GM12891 (cell line): ENCODE data around the gene ARFGAP2. TPM values are rescaled to one million over a fixed set of nuclear protein-coding genes. Genes with fewer than 3 reads are reported as not detected.
A peak's percentile ranks its signal among the peaks of the same experiment; 100 is the strongest.
"Not testable (repeated sequence)": the region's sequence is repeated elsewhere in the genome, so short reads cannot be mapped to it uniquely, and the experiment has no call there.

Source experiments
- DNase-seq: peaks from one replicate; pipeline ENCODE4 v3.0.0; 2011; ENCODE audit warnings: low spot score; ENCODE audit not compliant: insufficient read length
- FAIRE-seq: peaks from 2 replicates; lab custom pipeline; 2011; peaks lifted over from hg19 to GRCh38; lab: Jason Lieb, UNC
- PAX5 ChIP-seq: IDR thresholded peaks from 2 replicates; pipeline ENCODE4 v1.6.1; 2011; ENCODE audit warnings: low read length, moderate library complexity, mild to moderate bottlenecking; ENCODE audit not compliant: insufficient read depth, severe bottlenecking
- POLR2A ChIP-seq: IDR thresholded peaks from 2 replicates; pipeline ENCODE4 v1.6.1; 2011; ENCODE audit warnings: low read depth, low read length, control low read depth
- POLR2AphosphoS5 ChIP-seq: IDR thresholded peaks from 2 replicates; pipeline ENCODE4 v1.6.1; 2011; ENCODE audit warnings: low read depth, low read length, control low read depth
- POU2F2 ChIP-seq: IDR thresholded peaks from 2 replicates; pipeline ENCODE4 v1.6.1; 2011; ENCODE audit warnings: low read depth, mild to moderate bottlenecking, control low read depth, low read length, moderate library complexity
- SPI1 ChIP-seq: IDR thresholded peaks from 2 replicates; pipeline ENCODE4 v1.6.1; 2011; ENCODE audit warnings: low read depth, low read length, control low read depth
- TAF1 ChIP-seq: IDR thresholded peaks from 2 replicates; pipeline ENCODE4 v1.6.1; 2011; ENCODE audit warnings: low read depth, low read length, control low read depth
- polyA plus RNA-seq: library from polyadenylated mRNA; unstranded; fragments of >200 nt; gene quantifications from one replicate; pipeline ENCODE4 v1.2.1, GENCODE V29; 2012; ENCODE audit warnings: low read depth, missing spikeins, inconsistent platforms; ENCODE audit not compliant: missing spikeins

Gene ARFGAP2
- polyA plus RNA-seq: 48.9 TPM

DNA sequence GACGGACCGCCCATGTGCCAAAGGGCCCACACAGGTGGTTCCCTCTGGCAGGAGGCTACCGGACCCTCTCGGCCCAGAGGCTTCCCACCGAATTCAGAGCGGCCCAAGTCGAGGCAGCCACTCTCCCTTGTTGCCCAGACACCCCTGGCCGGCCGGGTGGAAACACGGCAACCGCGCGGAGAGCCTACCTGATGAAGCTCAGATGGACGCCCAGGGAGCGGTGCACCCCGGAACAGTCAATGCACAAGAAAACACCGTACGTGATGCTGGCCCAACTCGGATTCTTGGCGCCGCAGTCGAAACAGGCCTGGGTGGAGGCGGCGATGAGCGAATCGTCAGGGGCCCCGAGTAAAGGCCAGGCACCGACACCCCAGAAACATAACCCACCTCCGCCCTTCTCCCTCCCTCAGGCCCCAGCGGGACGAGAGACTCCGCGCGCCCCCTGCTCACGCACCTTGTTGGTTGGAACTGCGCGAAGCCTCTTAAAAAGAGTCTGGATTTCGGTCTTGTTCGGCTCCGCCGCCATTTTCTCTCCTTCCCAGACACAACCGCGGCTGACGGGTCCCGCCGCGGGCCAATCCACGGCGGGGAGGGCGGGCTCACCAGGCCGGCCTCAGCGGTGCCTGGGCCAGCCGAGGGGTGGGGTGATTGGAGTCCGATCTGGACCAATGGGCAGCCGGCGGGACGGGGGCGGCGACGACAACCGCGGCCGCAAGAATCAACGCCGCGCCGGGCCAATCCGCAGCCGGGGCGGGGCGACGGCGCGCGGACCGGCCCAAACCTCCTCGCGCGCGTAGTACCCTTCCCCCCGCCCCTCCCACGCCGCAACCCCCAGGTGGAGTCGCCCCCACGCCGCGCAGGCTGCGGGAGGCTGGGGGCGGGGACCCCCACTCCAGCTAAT, at the start of gene ARFGAP2:
Gene ARFGAP2, minus strand, starts transcription at position 552 of the 901 bp plus-strand sequence. Its CDS starts 26 bp downstream, at position 526.
- DNase-seq (peak; percentile 100), FAIRE-seq (peak; percentile 100)
- TF ChIP-seq TAF1: peak; percentile 90
- TF ChIP-seq POLR2A: peak; percentile 66; the same call in 1 of the 2 replicates
- no peak; the same call in 1 of the 2 replicates for TF ChIP-seq POLR2AphosphoS5
- TF ChIP-seq SPI1: no peak
- no peak for TF ChIP-seq PAX5
- TF ChIP-seq POU2F2: no peak

DNA sequence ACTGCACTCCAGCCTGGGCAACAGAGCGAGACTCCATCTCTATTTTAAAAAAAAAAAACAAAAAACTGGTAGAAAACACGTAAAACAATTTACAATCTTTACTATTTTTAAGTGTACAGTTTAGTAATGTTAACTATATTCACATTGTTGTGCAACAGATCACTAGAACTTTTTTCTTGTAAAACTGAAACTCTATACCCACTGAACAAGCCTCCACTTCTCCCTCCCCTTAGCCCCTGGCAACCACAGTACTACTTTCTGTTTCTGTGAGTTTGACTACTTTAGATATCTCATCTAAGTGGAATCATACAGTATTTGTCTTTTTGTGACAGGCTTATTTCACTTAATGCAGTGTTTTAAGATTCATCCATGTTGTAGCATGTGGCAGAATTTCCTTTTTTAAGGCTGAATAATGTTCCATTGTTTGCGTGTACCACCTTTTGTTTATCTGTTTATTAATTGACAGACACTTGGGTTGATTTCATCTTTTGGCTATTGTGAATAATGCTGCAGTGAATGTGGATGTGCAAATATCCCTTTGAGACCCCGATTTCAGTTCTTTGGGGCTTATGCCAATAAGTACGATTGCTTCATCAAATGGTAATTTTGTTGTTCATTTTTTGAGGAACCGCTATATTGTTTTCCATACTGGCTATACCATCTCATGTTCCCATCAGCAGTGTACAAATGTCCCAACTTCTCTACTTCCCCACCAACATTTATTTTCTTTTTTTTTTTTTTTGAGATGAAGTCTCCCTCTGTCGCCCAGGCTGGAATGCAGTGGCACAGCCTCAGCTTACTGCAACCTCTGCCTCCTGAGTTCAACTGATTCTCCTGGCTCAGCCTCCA, 49.1 kb upstream of the ARFGAP2 start:
- DNase-seq: no peak
- FAIRE-seq: peak; percentile 84
- TF ChIP-seq POU2F2 (no peak), SPI1 (peak; percentile 32; the same call in 1 of the 2 replicates), PAX5 (no peak), POLR2AphosphoS5 (no peak), POLR2A (no peak), TAF1 (no peak)

DNA sequence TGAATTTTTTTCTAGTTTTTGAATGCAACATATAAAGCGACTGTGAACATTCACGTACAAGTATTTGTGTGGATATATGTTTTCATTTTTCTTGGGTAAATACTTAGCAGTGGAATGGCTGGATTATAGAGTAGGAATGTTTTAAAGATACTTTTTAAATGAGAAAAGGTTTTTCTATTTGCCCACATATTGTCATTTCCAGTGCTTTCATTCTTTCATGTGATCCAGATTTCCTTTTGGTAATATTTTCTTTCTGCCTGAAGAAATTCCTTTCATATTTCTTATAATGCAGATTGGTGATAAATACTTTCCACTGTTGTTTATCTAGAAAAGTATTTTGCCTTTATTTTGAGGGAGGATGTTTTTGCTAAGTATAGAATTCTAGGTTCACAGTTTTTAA, 46.0 kb upstream of the ARFGAP2 start:
- TF ChIP-seq PAX5: no peak
- no peak for TF ChIP-seq POU2F2
- no peak for TF ChIP-seq TAF1
- TF ChIP-seq POLR2A: no peak
- no peak for TF ChIP-seq SPI1
- TF ChIP-seq POLR2AphosphoS5: no peak
- FAIRE-seq (no peak), DNase-seq (no peak)

DNA sequence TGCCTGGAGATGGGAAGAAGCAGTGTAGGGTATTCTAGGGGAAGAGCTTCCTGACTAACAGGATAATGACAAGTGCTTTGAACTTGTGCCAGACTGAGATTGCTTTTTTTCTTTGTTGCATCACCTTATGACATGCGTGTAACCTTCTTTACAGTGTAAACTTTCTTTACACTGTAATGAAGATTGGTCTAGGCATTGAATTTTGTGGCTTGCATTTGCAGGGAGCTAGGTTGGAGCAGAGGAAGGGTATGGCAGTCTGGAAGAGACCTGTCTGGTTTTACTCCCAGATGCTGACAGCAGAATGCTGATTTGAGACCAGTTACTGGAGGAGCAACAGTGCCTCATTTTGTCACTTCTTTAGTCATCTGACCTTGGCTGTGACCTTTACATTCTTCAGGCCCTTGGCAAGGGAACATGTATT, 43.7 kb upstream of the ARFGAP2 start:
- DNase-seq (no peak), FAIRE-seq (no peak)
- TF ChIP-seq POLR2AphosphoS5: no peak
- TF ChIP-seq TAF1: no peak
- TF ChIP-seq POU2F2: no peak
- no peak for TF ChIP-seq PAX5
- TF ChIP-seq POLR2A: no peak
- TF ChIP-seq SPI1: no peak

DNA sequence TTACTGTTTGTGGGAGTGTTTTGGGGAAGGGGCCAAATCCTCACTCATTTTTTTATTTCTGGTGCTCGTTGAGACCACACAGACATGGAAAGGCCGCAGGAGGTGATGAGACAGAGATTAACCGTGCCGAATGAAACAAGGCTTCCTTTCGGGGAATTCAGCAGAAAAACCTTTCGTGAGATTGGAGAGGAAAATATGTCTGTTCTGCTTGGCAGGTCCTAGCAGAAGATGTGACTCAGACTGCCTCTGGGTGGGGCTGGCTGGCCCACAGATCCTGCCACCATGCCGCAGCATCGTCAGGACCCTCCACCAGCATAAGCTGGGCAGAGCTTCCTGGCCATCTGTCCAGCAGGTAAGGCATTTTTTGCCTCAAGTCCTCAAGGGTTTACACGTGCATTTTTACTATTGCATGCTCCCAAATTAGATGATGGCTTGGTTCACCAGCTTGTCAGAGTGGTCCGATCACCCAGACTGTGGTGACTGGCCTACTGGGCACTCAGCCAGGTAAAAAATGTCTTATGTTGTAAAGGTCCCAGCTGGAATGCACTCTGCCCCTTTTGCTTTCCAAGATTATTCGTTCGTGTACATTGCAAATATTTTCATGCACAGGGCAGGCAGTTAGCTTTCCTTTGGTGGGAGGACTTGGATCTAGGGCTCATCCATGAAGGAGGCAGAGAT, 39.6 kb upstream of the ARFGAP2 start:
- TF ChIP-seq TAF1: no peak
- no peak for TF ChIP-seq POU2F2
- peak; percentile 51 for TF ChIP-seq PAX5
- no peak for TF ChIP-seq SPI1
- TF ChIP-seq POLR2A: peak; percentile 32; the same call in 1 of the 2 replicates
- FAIRE-seq (peak; percentile 90), DNase-seq (no peak)

DNA sequence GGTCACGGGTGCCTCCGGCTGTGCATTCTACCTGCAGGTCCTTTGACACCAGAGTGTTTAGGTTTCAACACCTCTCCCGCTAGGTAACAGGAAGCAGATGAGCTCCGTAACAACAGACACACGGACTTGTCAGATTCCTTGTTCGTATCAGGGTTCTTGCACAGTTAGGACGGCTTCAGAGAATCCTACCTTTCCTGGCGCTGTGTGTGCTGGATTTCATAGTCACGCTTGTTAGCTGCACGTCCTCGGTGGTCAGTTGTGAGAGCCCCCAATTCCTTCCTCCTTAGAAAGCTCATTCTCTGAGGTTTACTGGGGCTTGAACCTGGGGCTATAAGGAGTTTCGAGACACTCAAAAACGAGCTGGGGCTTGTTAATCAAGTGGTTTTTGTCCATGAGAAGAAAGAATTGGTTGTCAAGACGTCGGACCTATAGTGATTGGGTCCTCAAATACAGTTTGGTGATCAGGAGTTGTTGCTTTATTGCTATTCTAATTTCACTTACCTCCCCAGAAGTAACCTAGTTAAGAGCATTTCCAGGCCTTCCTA, 38.8 kb upstream of the ARFGAP2 start:
- FAIRE-seq (no peak), DNase-seq (no peak)
- peak; percentile 84; the same call in 1 of the 2 replicates for TF ChIP-seq POLR2AphosphoS5
- no peak for TF ChIP-seq TAF1
- TF ChIP-seq POLR2A: peak; percentile 45; the same call in 1 of the 2 replicates
- no peak for TF ChIP-seq SPI1

DNA sequence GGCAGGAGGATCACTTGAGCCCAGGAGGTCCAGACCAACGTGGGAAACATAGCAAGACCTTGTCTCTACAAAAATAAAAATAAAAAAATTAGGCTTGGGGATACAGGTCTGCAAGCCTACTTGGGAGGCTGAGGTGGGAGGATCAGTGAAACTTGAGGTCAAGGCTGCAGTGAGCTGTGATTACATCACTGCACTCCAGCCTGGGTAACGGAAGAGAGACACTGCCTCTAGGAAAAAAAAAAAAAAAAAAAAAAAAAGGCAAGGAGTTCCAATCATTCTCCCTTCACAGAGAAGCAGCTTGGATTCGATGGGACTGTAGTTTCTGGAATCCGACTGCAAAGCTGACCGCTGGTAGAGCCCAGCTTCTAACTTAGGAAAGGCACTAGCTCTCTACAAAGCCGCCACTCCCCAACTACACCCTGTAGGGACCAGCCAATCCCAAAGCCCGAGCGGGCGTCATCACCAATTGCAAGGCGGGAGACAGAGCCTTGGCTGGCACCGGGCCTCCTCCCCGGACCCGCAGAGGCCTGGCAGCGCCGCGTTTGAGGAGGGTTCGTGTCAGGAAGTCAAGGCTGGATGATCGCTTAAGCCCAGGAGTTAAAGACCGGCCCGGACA, 37.4 kb upstream of the ARFGAP2 start:
- no peak for TF ChIP-seq TAF1
- no peak for TF ChIP-seq POLR2AphosphoS5
- no peak for TF ChIP-seq POU2F2
- TF ChIP-seq POLR2A: no peak
- no peak for TF ChIP-seq SPI1
- no peak for TF ChIP-seq PAX5
- FAIRE-seq: peak; percentile 64
- peak; percentile 65 for DNase-seq

DNA sequence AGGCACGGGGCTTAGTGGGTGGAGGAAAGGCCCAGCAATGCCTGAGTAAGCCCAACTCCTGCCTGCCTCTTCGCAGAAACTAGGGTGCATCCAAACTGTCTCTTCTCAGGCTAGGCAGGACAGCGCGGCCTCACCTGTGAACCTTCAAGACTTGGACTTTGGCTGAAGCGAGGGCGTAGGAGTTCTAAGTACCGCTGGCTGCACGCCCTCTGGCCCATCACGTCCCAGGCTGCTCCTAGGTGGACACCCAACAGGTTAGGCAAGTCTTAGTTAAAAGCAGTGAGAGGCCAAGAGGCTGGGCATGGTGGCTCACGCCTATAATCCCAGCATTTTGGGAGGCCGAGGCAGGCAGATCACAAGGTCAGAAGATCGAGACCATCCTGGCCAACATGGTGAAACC, 36.3 kb upstream of the ARFGAP2 start:
- no peak for DNase-seq
- no peak for TF ChIP-seq PAX5
- no peak for TF ChIP-seq SPI1
- no peak for TF ChIP-seq POU2F2
- TF ChIP-seq POLR2A: no peak
- no peak for TF ChIP-seq TAF1
- TF ChIP-seq POLR2AphosphoS5: no peak
- FAIRE-seq: no peak

DNA sequence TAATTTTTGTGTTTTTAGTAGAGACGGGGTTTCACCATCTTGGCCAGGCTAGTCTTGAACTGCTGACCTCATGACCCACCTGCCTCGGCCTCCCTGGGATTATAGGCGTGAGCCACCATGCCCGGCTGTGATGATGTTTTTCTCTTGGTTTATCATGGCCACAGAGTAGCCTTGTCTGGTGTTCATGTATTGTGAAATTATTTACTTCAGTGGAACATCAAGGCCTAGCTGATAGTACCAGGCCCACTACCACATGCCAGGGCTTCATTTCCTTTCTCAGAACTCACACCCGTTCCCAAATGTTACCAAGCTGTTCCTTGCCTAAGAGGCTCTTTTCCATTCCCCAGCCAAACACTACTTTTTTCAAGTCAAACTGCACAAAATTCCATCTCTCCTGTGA, 31.9 kb upstream of the ARFGAP2 start:
- FAIRE-seq (no peak), DNase-seq (no peak)
- TF ChIP-seq POU2F2: no peak
- no peak for TF ChIP-seq PAX5
- TF ChIP-seq POLR2AphosphoS5: no peak
- no peak for TF ChIP-seq POLR2A
- TF ChIP-seq TAF1: no peak
- no peak for TF ChIP-seq SPI1

DNA sequence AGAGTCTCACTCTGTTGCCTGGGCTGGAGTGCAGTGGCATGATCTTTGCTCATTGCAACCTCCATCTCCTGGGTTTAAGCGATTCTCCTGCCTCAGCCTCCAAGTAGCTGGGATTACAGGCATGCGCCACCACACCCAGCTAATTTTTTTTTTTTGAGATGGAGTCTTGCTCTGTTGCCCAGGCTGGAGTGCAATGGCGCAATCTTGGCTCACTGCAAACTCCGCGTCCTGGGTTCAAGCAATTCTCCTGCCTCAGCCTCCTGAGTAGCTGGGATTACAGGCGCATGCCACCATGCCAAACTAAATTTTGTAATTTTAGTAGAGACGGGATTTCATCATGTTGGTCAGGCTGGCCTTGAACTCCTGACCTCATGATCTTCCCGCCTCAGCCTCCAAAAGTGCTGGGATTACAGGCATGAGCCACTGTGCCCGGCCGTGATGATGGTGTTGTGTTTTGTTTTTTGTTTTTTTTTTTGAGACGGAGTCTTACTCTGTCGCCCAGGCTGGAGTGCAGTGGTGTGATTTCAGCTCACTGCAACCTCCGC, 31.4 kb upstream of the ARFGAP2 start:
- not testable (repeated sequence) for DNase-seq, FAIRE-seq
